ENCODE measurements around the gene VANGL2. TPM values are rescaled to one million over a fixed set of nuclear protein-coding genes. Genes with fewer than 3 reads are reported as not detected.

The VANGL2 gene
- 55.5 to 59.5 TPM (median 57.2 TPM) in 3 replicates for total RNA-seq

DNA sequence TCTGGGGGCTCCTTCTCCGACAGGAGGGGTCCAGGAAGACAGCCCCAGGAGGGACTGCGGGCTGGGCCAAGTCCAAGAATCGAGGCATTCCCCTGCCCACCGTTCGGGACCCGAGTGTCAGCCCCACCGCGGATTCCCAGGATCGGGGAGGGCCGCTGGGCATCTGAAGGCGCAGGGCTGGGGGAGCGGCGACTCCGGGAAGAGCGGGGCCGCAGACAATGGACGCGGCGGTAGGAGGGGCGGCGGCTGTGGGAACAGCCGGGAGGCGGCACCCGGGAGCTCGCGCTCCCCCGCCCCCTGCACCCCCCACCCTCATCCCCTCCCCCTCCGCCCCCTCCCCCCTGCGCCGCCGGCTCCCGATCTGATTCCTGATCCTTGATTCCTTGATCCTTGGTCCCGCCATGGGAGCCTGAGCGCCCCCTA is at the start of gene VANGL2:
VANGL2 (plus strand) TSS at position 342 of the 423 bp plus-strand sequence. CDS start 15,274 bp downstream, outside the sequence.
- Mint-ChIP-seq H3K4me1 (peaks cover 45% of the 10 kb centered on the region), H3K27me3 (ENCODE audit: low read depth) (no peaks in the 10 kb centered on the region), H3K4me3 (peak within 1 kb of the TSS; percentile 81), H3K27ac (peak within 1 kb of the TSS; percentile 78), H3K36me3 (no peaks in the 10 kb centered on the region), H3K9me3 (no peaks in the 10 kb centered on the region)
- TF ChIP-seq, protein P1, sequence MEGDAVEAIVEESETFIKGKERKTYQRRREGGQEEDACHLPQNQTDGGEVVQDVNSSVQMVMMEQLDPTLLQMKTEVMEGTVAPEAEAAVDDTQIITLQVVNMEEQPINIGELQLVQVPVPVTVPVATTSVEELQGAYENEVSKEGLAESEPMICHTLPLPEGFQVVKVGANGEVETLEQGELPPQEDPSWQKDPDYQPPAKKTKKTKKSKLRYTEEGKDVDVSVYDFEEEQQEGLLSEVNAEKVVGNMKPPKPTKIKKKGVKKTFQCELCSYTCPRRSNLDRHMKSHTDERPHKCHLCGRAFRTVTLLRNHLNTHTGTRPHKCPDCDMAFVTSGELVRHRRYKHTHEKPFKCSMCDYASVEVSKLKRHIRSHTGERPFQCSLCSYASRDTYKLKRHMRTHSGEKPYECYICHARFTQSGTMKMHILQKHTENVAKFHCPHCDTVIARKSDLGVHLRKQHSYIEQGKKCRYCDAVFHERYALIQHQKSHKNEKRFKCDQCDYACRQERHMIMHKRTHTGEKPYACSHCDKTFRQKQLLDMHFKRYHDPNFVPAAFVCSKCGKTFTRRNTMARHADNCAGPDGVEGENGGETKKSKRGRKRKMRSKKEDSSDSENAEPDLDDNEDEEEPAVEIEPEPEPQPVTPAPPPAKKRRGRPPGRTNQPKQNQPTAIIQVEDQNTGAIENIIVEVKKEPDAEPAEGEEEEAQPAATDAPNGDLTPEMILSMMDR (IDR thresholded peaks at IDR 0.05; ENCODE audit: unreplicated experiment) = peak; percentile 17
- peak; percentile 80 to 90 for DNase-seq (ENCODE audit: low spot score in 2 of 2, unreplicated experiment in 2 of 2)

- no peaks in the 10 kb centered on the region for H3K27me3 Mint-ChIP-seq (ENCODE audit: low read depth)
- TF ChIP-seq, protein P1 (IDR thresholded peaks at IDR 0.05; ENCODE audit: unreplicated experiment) = no peak
- no peak for DNase-seq (ENCODE audit: low spot score in 2 of 2, unreplicated experiment in 2 of 2)
- peaks cover 39% of the 10 kb centered on the region for H3K36me3 Mint-ChIP-seq
- H3K4me1 Mint-ChIP-seq = no peaks in the 10 kb centered on the region
- H3K27ac Mint-ChIP-seq = no peak overlapping the region
- H3K9me3 Mint-ChIP-seq = no peaks in the 10 kb centered on the region
- H3K4me3 Mint-ChIP-seq = no peak overlapping the region
Observed at GRCh38 chr1:160351629-160352028, 48.7 kb upstream of the VANGL2 start.

DNA sequence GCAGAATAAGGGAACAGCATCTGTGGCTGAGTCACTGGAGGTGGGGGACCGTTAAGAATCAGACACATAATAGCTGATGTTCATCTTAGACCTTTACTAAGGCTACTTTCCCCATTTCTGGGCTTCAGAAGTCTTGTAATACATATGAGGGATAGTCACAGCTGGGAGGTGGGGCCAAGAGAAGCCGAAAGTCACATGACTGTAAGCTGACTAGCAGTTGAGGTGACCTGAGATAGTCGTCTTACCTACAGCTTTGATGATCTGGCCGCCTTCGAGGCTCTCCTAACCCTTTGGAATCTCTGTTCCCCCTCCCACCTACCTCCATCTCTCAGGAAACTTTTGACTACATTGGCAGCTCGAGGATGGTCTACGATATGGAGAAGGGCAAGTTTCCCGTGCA is 47.8 kb upstream of the VANGL2 start:
- no peak for DNase-seq (ENCODE audit: low spot score in 2 of 2, unreplicated experiment in 2 of 2)
- H3K36me3 Mint-ChIP-seq = peaks cover 42% of the 10 kb centered on the region

GRCh38 chr1:160353223-160353622 is 47.1 kb upstream of the VANGL2 start:
- H3K27me3 Mint-ChIP-seq (ENCODE audit: low read depth) = no peaks in the 10 kb centered on the region
- no peaks in the 10 kb centered on the region for H3K9me3 Mint-ChIP-seq
- TF ChIP-seq, protein P1 (IDR thresholded peaks at IDR 0.05; ENCODE audit: unreplicated experiment) = no peak
- no peaks in the 10 kb centered on the region for H3K4me1 Mint-ChIP-seq
- no peak overlapping the region for H3K27ac Mint-ChIP-seq
- no peak overlapping the region for H3K4me3 Mint-ChIP-seq
- no peak for DNase-seq (ENCODE audit: low spot score in 2 of 2, unreplicated experiment in 2 of 2)
- H3K36me3 Mint-ChIP-seq = peaks cover 44% of the 10 kb centered on the region

More for the DNA sequence above, 47.8 kb upstream of the VANGL2 start:
- TF ChIP-seq, protein P1 (IDR thresholded peaks at IDR 0.05; ENCODE audit: unreplicated experiment) = no peak
- Mint-ChIP-seq H3K9me3 (no peaks in the 10 kb centered on the region), H3K27ac (no peak overlapping the region), H3K27me3 (ENCODE audit: low read depth) (no peaks in the 10 kb centered on the region), H3K4me1 (no peaks in the 10 kb centered on the region), H3K4me3 (no peak overlapping the region)

DNA sequence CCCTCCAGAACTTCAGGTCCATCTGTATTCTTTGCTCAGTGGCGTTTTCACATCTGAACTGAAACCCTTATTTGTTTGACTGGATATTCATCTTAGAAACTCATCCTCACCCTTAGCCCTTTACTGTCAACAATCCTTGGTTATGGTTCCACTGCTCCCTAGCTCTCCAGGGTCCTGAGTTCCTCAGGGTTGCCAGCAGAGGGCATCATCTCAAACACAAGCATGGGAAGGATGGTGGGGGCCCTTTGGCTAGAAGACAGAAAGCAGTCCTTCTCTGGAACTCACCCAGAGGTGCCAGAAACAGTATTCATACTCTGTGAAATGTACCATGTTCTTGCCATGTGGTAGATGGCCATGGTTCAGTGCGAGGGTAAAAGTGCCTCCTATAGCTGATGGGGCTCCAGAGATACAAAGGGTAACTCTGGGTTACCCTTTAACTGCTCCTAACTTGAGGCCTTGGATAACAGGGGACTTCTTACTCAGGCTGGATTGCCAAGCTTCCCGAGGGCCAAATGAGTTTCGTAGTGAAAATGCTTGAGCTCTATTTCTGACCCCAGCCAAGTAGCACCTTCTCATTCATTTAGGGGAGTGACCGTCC is 45.9 kb upstream of the VANGL2 start:
- DNase-seq (ENCODE audit: low spot score in 2 of 2, unreplicated experiment in 2 of 2) = no peak
- H3K27me3 Mint-ChIP-seq (ENCODE audit: low read depth) = no peaks in the 10 kb centered on the region
- H3K27ac Mint-ChIP-seq = no peak overlapping the region
- H3K4me1 Mint-ChIP-seq = no peaks in the 10 kb centered on the region
- H3K36me3 Mint-ChIP-seq = peaks cover 53% of the 10 kb centered on the region
- no peaks in the 10 kb centered on the region for H3K9me3 Mint-ChIP-seq
- TF ChIP-seq, protein P1 (IDR thresholded peaks at IDR 0.05; ENCODE audit: unreplicated experiment) = no peak
- H3K4me3 Mint-ChIP-seq = no peak overlapping the region
